ENCODE results near the gene KIAA0232.

DNA sequence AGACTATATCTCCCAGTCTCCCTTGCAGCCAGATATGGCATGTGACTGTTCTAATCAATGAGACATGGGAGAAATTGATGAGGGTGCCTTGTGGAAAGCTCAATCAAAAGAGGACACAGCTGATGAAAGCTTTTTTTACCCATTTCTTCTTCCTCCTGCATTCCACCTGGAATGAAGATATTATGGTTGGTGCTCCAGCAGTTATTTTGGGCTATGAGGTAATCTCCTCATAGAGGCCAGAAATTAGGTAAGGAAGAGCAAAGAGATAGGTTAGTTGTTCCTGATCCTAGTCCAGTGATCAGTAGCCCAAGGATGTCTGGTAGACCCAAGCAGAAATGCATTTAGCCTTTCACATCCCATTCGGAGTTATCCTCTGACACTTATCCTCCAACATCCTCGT, 16.8 kb upstream of the KIAA0232 start:
- TF ChIP-seq CTCF (IDR thresholded peaks at IDR 0.05) (no peak), POLR2A (IDR thresholded peaks at IDR 0.05) (no peak), POLR2AphosphoS5 (IDR thresholded peaks at IDR 0.05) (no peak), EP300 (IDR thresholded peaks at IDR 0.05) (no peak)

Measured in suprapubic skin (tissue), 4 donors.